ENCODE data around the gene LARP1. TPM values are rescaled to one million over a fixed set of nuclear protein-coding genes. Genes with fewer than 3 reads are reported as not detected.

The LARP1 gene
- total RNA-seq, 4 donors from 2014 or later = 109 to 192 (median 133) TPM

DNA sequence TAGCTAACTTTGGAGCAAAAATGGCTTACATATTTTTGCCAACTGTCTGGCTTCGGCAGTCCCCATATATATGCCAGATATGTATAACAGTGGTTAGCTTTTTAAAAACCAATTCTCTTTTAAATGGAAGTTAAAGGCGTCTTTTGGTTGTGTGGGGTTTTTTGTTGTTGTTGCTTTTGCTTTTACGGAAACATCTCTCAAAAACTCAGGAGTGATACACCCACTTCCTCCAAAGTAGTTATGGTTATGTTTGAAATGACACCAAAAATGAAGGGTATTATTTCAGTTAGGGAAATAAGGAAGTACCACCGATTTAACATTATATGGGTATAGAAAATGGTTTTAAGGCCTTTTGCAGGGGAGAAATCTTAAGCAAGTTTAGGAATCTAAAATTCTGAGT lies 105.6 kb downstream of the LARP1 start:
- H3K4me1 ChIP-seq = peaks cover 23 to 48% of the 10 kb centered on the region in 2 donors
- WGBS, 2 donors = 64 to 71% methylated on average over 4 of the region's 4 CpGs
- H3K27ac ChIP-seq = peak overlapping the region in 2 of 3 donors; percentile 98 to 100
- intact Hi-C loops (cut with DNase I) = loop anchor here (10.0 kb wide), 1 partner anchor 186 kb away; no protein-coding TSS in a partner anchor
- H3K36me3 ChIP-seq = peaks cover 5 to 13% of the 10 kb centered on the region in 2 donors
- TF ChIP-seq, protein P1, sequence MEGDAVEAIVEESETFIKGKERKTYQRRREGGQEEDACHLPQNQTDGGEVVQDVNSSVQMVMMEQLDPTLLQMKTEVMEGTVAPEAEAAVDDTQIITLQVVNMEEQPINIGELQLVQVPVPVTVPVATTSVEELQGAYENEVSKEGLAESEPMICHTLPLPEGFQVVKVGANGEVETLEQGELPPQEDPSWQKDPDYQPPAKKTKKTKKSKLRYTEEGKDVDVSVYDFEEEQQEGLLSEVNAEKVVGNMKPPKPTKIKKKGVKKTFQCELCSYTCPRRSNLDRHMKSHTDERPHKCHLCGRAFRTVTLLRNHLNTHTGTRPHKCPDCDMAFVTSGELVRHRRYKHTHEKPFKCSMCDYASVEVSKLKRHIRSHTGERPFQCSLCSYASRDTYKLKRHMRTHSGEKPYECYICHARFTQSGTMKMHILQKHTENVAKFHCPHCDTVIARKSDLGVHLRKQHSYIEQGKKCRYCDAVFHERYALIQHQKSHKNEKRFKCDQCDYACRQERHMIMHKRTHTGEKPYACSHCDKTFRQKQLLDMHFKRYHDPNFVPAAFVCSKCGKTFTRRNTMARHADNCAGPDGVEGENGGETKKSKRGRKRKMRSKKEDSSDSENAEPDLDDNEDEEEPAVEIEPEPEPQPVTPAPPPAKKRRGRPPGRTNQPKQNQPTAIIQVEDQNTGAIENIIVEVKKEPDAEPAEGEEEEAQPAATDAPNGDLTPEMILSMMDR (IDR thresholded peaks at IDR 0.05) = no peak
- no peak for TF ChIP-seq POLR2A (IDR thresholded peaks at IDR 0.05)
- no peaks in the 10 kb centered on the region for H3K9me3 ChIP-seq
- H3K4me3 ChIP-seq (replicated peaks in 1 of 3) = peak overlapping the region in 1 of 3 donors; percentile 77
- no peak for DNase-seq
- no peaks in the 10 kb centered on the region for H3K27me3 ChIP-seq

DNA sequence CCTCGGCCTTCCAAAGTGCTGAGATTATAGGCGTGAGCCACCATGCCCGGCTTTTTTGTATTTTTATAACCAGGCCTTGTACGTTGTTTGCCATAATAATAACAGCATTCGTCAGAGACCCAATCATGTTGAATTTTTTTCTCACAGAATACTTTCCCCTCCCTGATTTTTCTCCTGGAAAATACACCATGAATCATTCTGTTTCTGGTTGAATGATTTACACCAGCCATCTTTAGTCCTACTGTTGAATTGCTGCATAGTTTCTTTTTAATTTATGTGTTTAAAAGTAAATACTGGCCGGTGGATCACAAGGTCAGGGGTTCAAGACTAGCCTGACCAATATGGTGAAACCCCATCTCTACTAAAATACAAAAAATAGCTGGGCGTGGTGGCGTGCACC lies 106.8 kb downstream of the LARP1 start:
- DNase-seq = no peak
- Histone ChIP-seq H3K4me3 (replicated peaks in 1 of 3) (no peak overlapping the region), H3K9me3 (no peaks in the 10 kb centered on the region), H3K36me3 (peaks cover 10 to 13% of the 10 kb centered on the region in 2 donors), H3K27ac (peak overlapping the region in 1 of 3 donors; percentile 100), H3K4me1 (peaks cover 14 to 45% of the 10 kb centered on the region in 2 donors), H3K27me3 (no peaks in the 10 kb centered on the region)
- WGBS, 2 donors = 88 to 90% methylated on average over 8 of the region's 8 CpGs
- TF ChIP-seq POLR2A (IDR thresholded peaks at IDR 0.05) = no peak
- TF ChIP-seq, protein P1 (IDR thresholded peaks at IDR 0.05) = no peak
- intact Hi-C loops (cut with DNase I) = loop anchor here (10.0 kb wide), 1 partner anchor 187 kb away; no protein-coding TSS in a partner anchor

DNA sequence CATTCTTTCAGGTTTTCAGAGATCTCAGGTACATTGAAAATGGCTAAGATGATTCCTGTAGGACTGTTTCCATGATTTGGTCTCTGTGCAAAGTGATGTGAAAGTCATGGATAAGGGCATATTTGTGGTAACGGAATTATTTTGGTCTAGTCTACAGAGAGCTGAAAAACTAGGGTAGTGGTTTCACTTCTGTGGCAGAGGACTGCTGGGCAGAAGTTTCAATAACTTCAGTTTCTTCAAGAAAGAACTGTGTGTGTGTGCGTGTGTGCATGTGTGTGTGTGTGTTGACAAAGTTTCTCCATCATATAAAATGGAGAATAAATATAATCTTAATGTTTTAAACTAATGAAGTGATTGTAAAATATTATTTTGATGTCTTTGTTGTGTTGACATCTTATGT lies 107.6 kb downstream of the LARP1 start:
- Histone ChIP-seq H3K27ac (no peak overlapping the region), H3K9me3 (no peaks in the 10 kb centered on the region), H3K4me3 (replicated peaks in 1 of 3) (no peak overlapping the region), H3K27me3 (no peaks in the 10 kb centered on the region), H3K4me1 (peaks cover 12 to 42% of the 10 kb centered on the region in 2 donors), H3K36me3 (peaks cover 10 to 13% of the 10 kb centered on the region in 2 donors)
- 84 to 88% methylated on average over 2 of the region's 2 CpGs for WGBS, 2 donors
- DNase-seq = no peak
- intact Hi-C loops (cut with DNase I) = loop anchor here (10.0 kb wide), 1 partner anchor 188 kb away; no protein-coding TSS in a partner anchor
- TF ChIP-seq, protein P1 (IDR thresholded peaks at IDR 0.05) = no peak
- no peak for TF ChIP-seq POLR2A (IDR thresholded peaks at IDR 0.05)

DNA sequence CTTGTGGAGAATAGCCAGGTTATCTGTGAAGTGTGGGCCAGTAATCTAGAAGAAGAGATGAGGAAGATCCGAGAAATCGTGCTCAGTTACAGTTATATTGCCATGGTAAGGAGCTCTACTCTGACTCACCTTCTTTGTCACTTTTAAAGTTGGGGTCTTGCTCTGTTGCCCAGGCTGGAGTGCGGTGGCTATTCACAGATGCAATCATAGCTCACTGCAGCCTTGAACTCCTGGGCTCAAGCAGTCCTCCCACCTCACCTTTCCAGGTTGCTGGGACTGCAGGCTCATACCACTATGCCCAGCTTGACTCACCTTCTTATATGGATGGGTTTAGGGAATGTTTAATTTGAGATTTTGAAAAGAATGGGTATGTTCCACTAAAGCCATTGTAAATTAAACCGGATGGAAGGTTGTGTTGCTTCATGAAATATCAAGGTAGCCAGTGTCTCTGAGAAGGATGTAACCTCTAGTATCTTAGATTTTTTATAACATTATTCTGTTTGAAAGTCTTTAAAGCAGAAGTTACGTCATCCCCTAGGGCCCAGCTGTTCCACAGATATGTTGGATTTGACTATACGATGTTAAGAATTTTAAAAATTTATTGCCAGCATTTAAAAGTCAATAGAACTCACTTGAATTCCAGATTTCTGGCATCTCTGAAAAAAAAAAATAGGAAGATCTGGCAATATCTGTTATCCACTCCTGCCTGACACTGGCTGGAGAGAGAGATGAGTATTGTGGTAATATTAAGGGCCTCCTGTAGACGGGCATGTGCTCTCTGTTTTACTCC lies 108.3 kb downstream of the LARP1 start:
- Histone ChIP-seq H3K4me1 (peaks cover 12 to 45% of the 10 kb centered on the region in 2 donors), H3K27me3 (no peaks in the 10 kb centered on the region), H3K4me3 (replicated peaks in 1 of 3) (no peak overlapping the region), H3K27ac (no peak overlapping the region), H3K36me3 (peaks cover 10 to 13% of the 10 kb centered on the region in 2 donors), H3K9me3 (no peaks in the 10 kb centered on the region)
- no peak for TF ChIP-seq POLR2A (IDR thresholded peaks at IDR 0.05)
- TF ChIP-seq, protein P1 (IDR thresholded peaks at IDR 0.05) = no peak
- DNase-seq = no peak
- 93 to 94% methylated on average over 7 of the region's 7 CpGs for WGBS, 2 donors
- intact Hi-C loops (cut with DNase I) = loop anchor here (10.0 kb wide), 1 partner anchor 189 kb away; no protein-coding TSS in a partner anchor
